ACC112 (cell line): ENCODE measurements around the gene CRTC3.
A peak's percentile ranks its signal among the peaks of the same experiment; 100 is the strongest.
"Not testable (repeated sequence)": the region's sequence is repeated elsewhere in the genome, so short reads cannot be mapped to it uniquely, and the experiment has no call there.

ENCODE experiments used
- H2AFZ ChIP-seq: fragments of 200-600 bp; sonication (generic); one replicate; pipeline ENCODE4 v1.6.0; 2017; ENCODE audit warnings: antibody characterized with exemption, low read length; ENCODE audit not compliant: unreplicated experiment
- H3K27ac ChIP-seq: fragments of 200-600 bp; sonication (generic); 2 replicates; pipeline ENCODE4 v1.5.1; 2014; ENCODE audit warnings: low read depth, mild to moderate bottlenecking, antibody characterized with exemption, low read length, moderate library complexity
- H3K27me3 ChIP-seq: fragments of 200-600 bp; sonication (generic); 2 replicates; pipeline ENCODE4 v1.6.1; 2014; ENCODE audit warnings: mild to moderate bottlenecking, antibody characterized with exemption, low read length, moderate library complexity, mixed read lengths; ENCODE audit not compliant: insufficient read depth
- H3K36me3 ChIP-seq: fragments of 200-600 bp; sonication (generic); 2 replicates; pipeline ENCODE4 v1.6.1; 2016; ENCODE audit warnings: mild to moderate bottlenecking, antibody characterized with exemption, low read length, moderate library complexity, mixed read lengths; ENCODE audit not compliant: insufficient read depth
- H3K4me1 ChIP-seq: fragments of 200-600 bp; sonication (generic); one replicate; pipeline ENCODE4 v1.6.1; 2016; ENCODE audit warnings: low read length, mixed read lengths; ENCODE audit not compliant: insufficient read depth, unreplicated experiment, control insufficient read depth
- H3K4me3 ChIP-seq: fragments of 200-600 bp; sonication (generic); 2 replicates; pipeline ENCODE4 v1.5.1; 2014; ENCODE audit warnings: mild to moderate bottlenecking, low read depth, low read length
- H3K79me2 ChIP-seq: fragments of 200-600 bp; sonication (generic); one replicate; pipeline ENCODE4 v1.6.0; 2016; ENCODE audit warnings: low read length; ENCODE audit not compliant: control insufficient read depth, unreplicated experiment, insufficient read depth

Gene CRTC3

GRCh38 chr15:90647326-90647725 is 117.6 kb downstream of the CRTC3 start:
- Histone ChIP-seq H3K27me3 (no peaks in the 10 kb centered on the region), H3K4me3 (no peak overlapping the region), H3K4me1 (peaks cover 20% of the 10 kb centered on the region), H3K27ac (no peak overlapping the region), H3K79me2 (no peaks in the 10 kb centered on the region), H3K36me3 (no peaks in the 10 kb centered on the region; the same call in 1 of the 2 replicates), H2AFZ (no peak overlapping the region)

GRCh38 chr15:90648137-90649070 is 118.7 kb downstream of the CRTC3 start:
- peak overlapping the region; percentile 86 for H2AFZ ChIP-seq
- 0 out of 2 replicates have a peak overlapping the region, but pooled peaks have one; percentile 13 for H3K4me3 ChIP-seq
- H3K27ac ChIP-seq: peak overlapping the region; percentile 81
- H3K4me1 ChIP-seq: peaks cover 20% of the 10 kb centered on the region
- H3K79me2 ChIP-seq: no peaks in the 10 kb centered on the region
- no peaks in the 10 kb centered on the region for H3K27me3 ChIP-seq
- H3K36me3 ChIP-seq: no peaks in the 10 kb centered on the region

DNA sequence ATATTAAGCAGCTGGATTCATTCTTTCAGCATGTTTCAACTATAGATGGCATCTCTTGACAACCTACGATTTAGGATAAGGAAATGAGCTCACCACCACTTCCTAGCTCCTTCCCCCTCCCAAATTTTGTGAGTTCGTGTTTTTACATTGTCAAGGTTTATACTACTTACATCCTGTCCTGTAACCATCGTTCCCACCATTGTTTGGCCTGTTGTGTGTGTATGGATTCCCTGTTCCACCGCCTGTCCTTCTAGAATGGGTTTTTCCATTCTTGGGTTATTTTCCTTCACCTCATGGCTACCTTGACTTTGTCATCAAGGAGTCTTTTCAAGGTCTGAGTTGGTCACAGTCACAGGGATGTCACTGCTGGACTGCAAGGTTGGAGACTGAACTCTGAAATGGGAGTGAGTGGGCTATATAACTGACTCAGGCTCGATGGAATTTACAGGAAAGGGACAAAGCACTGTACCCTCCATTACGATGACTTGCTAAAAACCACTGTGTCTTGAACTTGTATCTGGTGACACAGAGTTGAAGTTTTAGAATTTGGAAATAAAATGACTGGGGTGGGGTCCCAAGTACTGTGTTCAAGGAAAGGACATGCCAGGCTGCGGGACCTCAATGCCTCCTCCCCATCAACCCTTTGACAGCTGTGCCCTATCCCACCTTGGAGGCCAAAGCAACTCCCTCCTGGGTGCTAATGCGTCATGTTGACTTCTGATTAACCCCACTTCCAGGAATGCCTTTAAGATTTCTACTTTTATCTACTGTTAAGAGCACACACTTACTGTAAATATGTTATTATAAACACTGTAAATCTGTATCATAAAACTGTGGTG is 120.6 kb downstream of the CRTC3 start:
- Histone ChIP-seq H2AFZ (peak overlapping the region; percentile 32), H3K27me3 (no peaks in the 10 kb centered on the region), H3K79me2 (no peaks in the 10 kb centered on the region), H3K27ac (peak overlapping the region; percentile 14; the same call in 1 of the 2 replicates), H3K4me3 (no peak overlapping the region), H3K36me3 (no peaks in the 10 kb centered on the region), H3K4me1 (peaks cover 24% of the 10 kb centered on the region)

- Histone ChIP-seq H3K27ac (0 out of 2 replicates have a peak overlapping the region, but pooled peaks have one; percentile 14), H3K36me3 (no peaks in the 10 kb centered on the region), H3K4me3 (no peak overlapping the region), H3K4me1 (peaks cover 24% of the 10 kb centered on the region), H3K27me3 (no peaks in the 10 kb centered on the region), H2AFZ (no peak overlapping the region), H3K79me2 (no peaks in the 10 kb centered on the region)
These were observed 121.4 kb downstream of the CRTC3 start for GRCh38 chr15:90650956-90651689.

DNA sequence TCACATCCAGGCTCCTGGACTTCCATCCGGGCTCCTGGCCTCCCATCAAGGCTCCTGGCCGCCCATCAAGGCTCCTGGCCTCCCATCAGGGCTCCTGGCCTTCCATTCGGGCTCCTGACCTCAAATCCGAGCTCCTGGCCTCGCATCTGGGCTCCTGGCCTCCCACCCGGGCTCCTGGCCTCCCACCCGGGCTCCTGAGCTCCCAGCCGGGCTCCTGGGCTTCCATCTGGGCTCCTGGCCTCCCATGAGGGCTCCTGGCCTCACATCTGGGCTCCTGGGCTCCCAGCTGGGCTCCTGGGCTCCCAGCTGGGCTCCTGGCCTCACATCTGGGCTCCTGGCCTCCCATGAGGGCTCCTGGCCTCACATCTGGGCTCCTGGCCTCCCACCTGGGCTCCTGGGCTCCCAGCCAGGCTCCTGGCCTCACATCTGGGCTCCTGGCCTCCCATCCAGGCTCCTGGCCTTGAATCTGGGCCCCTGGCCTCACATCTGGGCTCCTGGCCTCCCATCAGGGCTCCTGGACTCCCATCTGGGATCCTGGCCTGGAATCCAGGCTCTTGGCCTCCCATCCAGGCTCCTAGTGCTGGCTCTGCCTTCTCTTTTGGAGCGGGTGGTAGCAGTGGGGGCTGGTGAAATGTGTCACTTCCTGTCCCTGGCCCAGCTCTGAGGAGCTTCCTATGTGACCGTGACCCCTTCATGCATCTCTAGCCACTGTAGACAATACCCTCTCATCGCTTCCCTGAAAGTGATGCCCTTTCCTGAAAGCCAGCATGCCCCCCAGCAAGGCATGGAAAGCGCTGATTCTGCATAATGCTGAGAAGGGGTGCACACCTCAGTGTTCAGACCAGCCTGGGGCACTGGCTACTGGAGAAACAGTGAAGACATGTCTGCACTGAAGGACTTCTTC is 124.8 kb downstream of the CRTC3 start:
- H2AFZ ChIP-seq: no peak overlapping the region

DNA sequence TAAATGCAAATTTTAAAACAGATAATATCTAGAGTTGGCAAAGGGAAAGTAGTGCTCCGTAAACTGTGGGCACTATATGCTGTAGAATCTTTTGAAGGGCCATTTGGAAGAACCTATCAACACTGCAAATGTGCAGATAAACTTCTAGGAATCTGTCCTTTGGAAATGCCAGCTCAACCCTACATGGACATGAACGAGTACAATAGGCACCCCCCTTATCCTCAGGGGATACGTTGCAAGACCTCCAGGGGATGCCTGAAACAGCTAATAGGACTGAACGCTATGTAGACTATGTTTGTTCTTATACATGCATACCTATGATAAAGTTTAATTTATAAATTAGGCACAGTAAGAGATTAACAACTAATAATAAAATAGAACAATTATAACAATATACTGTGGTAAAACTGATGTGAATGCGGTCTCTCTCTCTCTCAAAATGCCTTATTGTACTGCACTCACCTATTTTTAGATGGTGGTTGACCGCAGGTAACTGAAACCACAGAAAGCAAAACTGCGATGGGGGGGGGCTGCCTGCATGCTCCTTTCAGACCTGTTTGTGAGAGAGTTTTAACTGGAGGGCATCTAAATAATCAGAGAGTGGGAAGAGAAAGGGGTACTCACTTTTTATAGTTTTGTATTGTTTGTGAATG is 127.9 kb downstream of the CRTC3 start:
- H3K4me1 ChIP-seq: peaks cover 24% of the 10 kb centered on the region
- not testable (repeated sequence) for H3K4me3 ChIP-seq, H2AFZ ChIP-seq, H3K27me3 ChIP-seq, H3K79me2 ChIP-seq, H3K36me3 ChIP-seq, H3K27ac ChIP-seq

More for the DNA sequence above, 124.8 kb downstream of the CRTC3 start:
- Histone ChIP-seq H3K4me1 (peaks cover 14% of the 10 kb centered on the region), H3K79me2 (no peaks in the 10 kb centered on the region), H3K27ac (no peak overlapping the region), H3K4me3 (no peak overlapping the region), H3K27me3 (no peaks in the 10 kb centered on the region), H3K36me3 (no peaks in the 10 kb centered on the region)

DNA sequence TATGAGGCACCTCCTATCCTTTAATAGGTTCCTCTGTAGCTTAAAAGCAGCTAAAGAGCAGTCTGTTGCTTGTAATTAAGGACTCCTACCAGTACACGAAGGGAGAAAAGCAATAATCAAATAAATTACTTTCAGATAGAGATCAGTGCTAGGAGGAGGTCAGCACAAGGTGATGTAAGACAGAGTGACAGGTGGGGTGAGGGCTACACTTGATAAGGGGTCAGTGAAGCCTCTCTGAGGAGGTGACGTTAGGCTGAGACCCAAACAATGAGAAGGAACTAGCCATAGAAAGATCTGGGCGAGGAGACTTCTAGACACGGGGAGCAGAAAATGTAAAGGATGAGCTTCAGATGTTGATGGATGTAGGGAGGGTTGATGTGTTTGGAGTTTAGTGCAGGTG is 129.8 kb downstream of the CRTC3 start:
- no peaks in the 10 kb centered on the region for H3K27me3 ChIP-seq
- H3K79me2 ChIP-seq: peaks cover 3% of the 10 kb centered on the region
- H3K4me3 ChIP-seq: no peak overlapping the region
- H3K27ac ChIP-seq: no peak overlapping the region
- no peaks in the 10 kb centered on the region for H3K36me3 ChIP-seq
- H3K4me1 ChIP-seq: peaks cover 23% of the 10 kb centered on the region
- H2AFZ ChIP-seq: no peak overlapping the region

- Histone ChIP-seq H2AFZ (peak overlapping the region; percentile 6), H3K4me3 (peak overlapping the region; percentile 49; the same call in 1 of the 2 replicates), H3K27me3 (no peaks in the 10 kb centered on the region), H3K4me1 (peaks cover 20% of the 10 kb centered on the region), H3K79me2 (peaks cover 9% of the 10 kb centered on the region), H3K36me3 (no peaks in the 10 kb centered on the region), H3K27ac (peak overlapping the region; percentile 55; the same call in 1 of the 2 replicates)
These were observed 130.7 kb downstream of the CRTC3 start for GRCh38 chr15:90660195-90660998.

DNA sequence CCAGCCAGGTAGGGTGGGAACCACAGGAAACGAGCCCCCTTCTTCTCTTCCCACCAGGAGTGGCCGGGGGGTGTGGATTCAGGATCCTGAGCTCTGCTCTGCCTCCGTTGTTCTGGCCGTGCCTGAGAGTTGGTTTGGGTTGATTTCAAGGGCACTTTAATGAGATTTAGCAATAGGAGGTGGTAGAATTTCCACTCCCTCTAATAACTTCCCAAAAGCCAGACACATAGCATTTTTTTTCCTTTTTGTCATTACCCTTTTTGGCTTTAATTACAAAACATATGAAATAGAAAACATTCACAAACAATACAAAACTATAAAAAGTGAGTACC is 131.2 kb downstream of the CRTC3 start:
- not testable (repeated sequence) for H3K27me3 ChIP-seq, H3K79me2 ChIP-seq, H3K36me3 ChIP-seq
- H3K27ac ChIP-seq: peak overlapping the region; percentile 55; the same call in 1 of the 2 replicates
- H2AFZ ChIP-seq: peak overlapping the region; percentile 6
- peaks cover 20% of the 10 kb centered on the region for H3K4me1 ChIP-seq
- peak overlapping the region; percentile 49; the same call in 1 of the 2 replicates for H3K4me3 ChIP-seq
